Renal cortex interstitium (tissue), 11 donors: ENCODE results near the gene PAX2. TPM values are rescaled to one million over a fixed set of nuclear protein-coding genes. Genes with fewer than 3 reads are reported as not detected.

Experiments used
- DNase-seq, 11 donors: peaks; one replicate each; pipeline ENCODE4 v3.0.0-alpha.2; 2013; ENCODE audit warnings: low read depth in 9 of 11, low spot score in 4 of 11; ENCODE audit errors: extremely low read depth in 1 of 11
- polyA plus RNA-seq, 3 donors: library from polyadenylated mRNA; unstranded; fragments of 120-200 nt; gene quantifications; one replicate each; pipeline ENCODE4 v1.2.1, GENCODE V29; 2013; ENCODE audit not compliant: insufficient read length in 3 of 3

The PAX2 gene
- polyA plus RNA-seq, 3 donors: 174 to 255 (median 188) TPM

- no peak for DNase-seq
These were observed 10.9 kb upstream of the PAX2 start for GRCh38 chr10:100734295-100735086.

- DNase-seq: no peak
These were observed 10.4 kb upstream of the PAX2 start for GRCh38 chr10:100735087-100735336.

GRCh38 chr10:100735337-100736143, 9.8 kb upstream of the PAX2 start:
- no peak for DNase-seq

- no peak for DNase-seq
These were observed 9.1 kb upstream of the PAX2 start for GRCh38 chr10:100736144-100736808.

GRCh38 chr10:100736809-100737354, 8.5 kb upstream of the PAX2 start:
- no peak for DNase-seq

GRCh38 chr10:100737355-100738054, 7.9 kb upstream of the PAX2 start:
- no peak for DNase-seq

GRCh38 chr10:100738055-100738827, 7.1 kb upstream of the PAX2 start:
- DNase-seq: no peak

- no peak for DNase-seq
These were observed 5.6 kb upstream of the PAX2 start for GRCh38 chr10:100739517-100740368.

- DNase-seq: no peak
These were observed 4.7 kb upstream of the PAX2 start for GRCh38 chr10:100740476-100741377.

- no peak for DNase-seq
These were observed 3.9 kb upstream of the PAX2 start for GRCh38 chr10:100741378-100742075.

GRCh38 chr10:100742076-100742771, 3.2 kb upstream of the PAX2 start:
- DNase-seq: peak in 5 of 11 donors; percentile 73 to 92 (median 87)

GRCh38 chr10:100742936-100743335, 2.4 kb upstream of the PAX2 start:
- DNase-seq: no peak

- peak in 1 of 11 donors; percentile 79 for DNase-seq
These were observed 1.7 kb upstream of the PAX2 start for GRCh38 chr10:100743626-100744135.

GRCh38 chr10:100744136-100744986, 1.0 kb upstream of the PAX2 start:
- DNase-seq: no peak
